K562 (cell line): ENCODE results near the gene GUK1. TPM values are rescaled to one million over a fixed set of nuclear protein-coding genes. Genes with fewer than 3 reads are reported as not detected.
A peak's percentile ranks its signal among the peaks of the same experiment; 100 is the strongest.

Experiments used
- COPS2 ChIP-seq: fragments of 450-650 bp; conservative IDR thresholded peaks from 2 replicates; pipeline ENCODE4 v1.6.1; 2016; ENCODE audit warnings: mild to moderate bottlenecking, moderate library complexity
- CREB1 ChIP-seq, 2 experiments: sonication (generic) in 1 of 2; formaldehyde crosslinking in 1 of 2; IDR thresholded peaks; 2 replicates each; pipeline versions ENCODE4 v1.6.1 to v1.8.0; 2012 to 2022; ENCODE audit warnings: inconsistent platforms in 1 of 2, mild to moderate bottlenecking in 1 of 2, missing genetic modification reagents in 1 of 2, moderate library complexity in 1 of 2
- ESRRA ChIP-seq: fragments of 450-650 bp; IDR thresholded peaks from 2 replicates; pipeline ENCODE4 v1.6.1; 2014; ENCODE audit warnings: low read depth, mild to moderate bottlenecking, moderate library complexity, borderline replicate concordance
- HEY1 ChIP-seq: fragments of 250-450 bp; sonication (Bioruptor Pico); IDR thresholded peaks from 2 replicates; pipeline ENCODE4 v1.5.0; 2020; ENCODE audit warnings: mild to moderate bottlenecking, moderate library complexity, borderline replicate concordance
- HOXB6 ChIP-seq: fragments of 250-450 bp; sonication (Bioruptor Pico); IDR thresholded peaks from 2 replicates; pipeline ENCODE4 v1.5.1; 2022; ENCODE audit warnings: mild to moderate bottlenecking, borderline replicate concordance
- NRF1 ChIP-seq, 2 experiments: fragments of 450-650 bp; IDR thresholded peaks in 1 of 2; conservative IDR thresholded peaks in 1 of 2; 2 replicates each; pipeline ENCODE4 v1.6.1; 2014; ENCODE audit warnings: mild to moderate bottlenecking in 2 of 2
- PHF20 ChIP-seq: fragments of 450-650 bp; IDR thresholded peaks from 2 replicates; pipeline ENCODE4 v1.6.1; 2018; ENCODE audit not compliant: partially characterized antibody
- RCOR1 ChIP-seq, 2 experiments: IDR thresholded peaks; 2 replicates each; pipeline ENCODE4 v1.6.1; 2012; ENCODE audit warnings: low read depth in 2 of 2, low read length in 2 of 2, borderline replicate concordance in 1 of 2, improper control_type of control experiment in 1 of 2
- RFX1 ChIP-seq: fragments of 450-650 bp; IDR thresholded peaks from 2 replicates; pipeline ENCODE4 v1.6.1; 2016; ENCODE audit warnings: mild to moderate bottlenecking, moderate library complexity
- ZNF175 ChIP-seq: fragments of 200-800 bp; sonication (Bioruptor generic); IDR thresholded peaks from 2 replicates; pipeline ENCODE4 v1.6.1; 2016; ENCODE audit warnings: low read depth, mild to moderate bottlenecking, missing genetic modification characterization, missing compliant biosample characterization
- ZNF224 ChIP-seq: sonication (generic); formaldehyde crosslinking; IDR thresholded peaks from 2 replicates; pipeline ENCODE4 v1.8.0; 2022; ENCODE audit warnings: mild to moderate bottlenecking, missing genetic modification reagents
- ZNF24 ChIP-seq: fragments of 450-650 bp; IDR thresholded peaks from 2 replicates; pipeline ENCODE4 v1.6.1; 2016
- ZNF3 ChIP-seq: fragments of 250-450 bp; sonication (Bioruptor Pico); IDR thresholded peaks from 2 replicates; pipeline ENCODE4 v1.5.0; 2021; ENCODE audit warnings: mild to moderate bottlenecking, moderate library complexity
- ZNF436 ChIP-seq: fragments of 250-450, 450-650 bp; sonication (Bioruptor Pico); formaldehyde crosslinking; IDR thresholded peaks from 2 replicates; pipeline ENCODE4 v1.7.0; 2020; ENCODE audit warnings: mild to moderate bottlenecking
- ZNF444 ChIP-seq: fragments of 250-450 bp; sonication (Bioruptor Pico); IDR thresholded peaks from 2 replicates; pipeline ENCODE4 v1.4.0; 2020; ENCODE audit warnings: mild to moderate bottlenecking, moderate library complexity
- ZNF707 ChIP-seq: fragments of 250-450 bp; sonication (Bioruptor Pico); conservative IDR thresholded peaks from 2 replicates; pipeline ENCODE4 v1.8.0; 2022; ENCODE audit warnings: inconsistent platforms, mild to moderate bottlenecking, moderate library complexity
- ZNF766 ChIP-seq: fragments of 200-800 bp; sonication (Bioruptor generic); conservative IDR thresholded peaks from 2 replicates; pipeline ENCODE4 v1.6.1; 2016; ENCODE audit warnings: missing genetic modification characterization, missing compliant biosample characterization
- polyA plus RNA-seq, 8 experiments: library from polyadenylated mRNA; depleted of rRNA in 4 of 8; stranded (reverse) in 5 of 8; unstranded in 3 of 8; fragments of >200 nt; fragmentation: Nextera tagmentation in 2 of 8; fragmentation: Illumina TruSeq in 1 of 8; extraction: Ambion mirVana in 2 of 8; extraction: Trizol in 1 of 8; gene quantifications; 2 replicates each; pipeline versions ENCODE4 v1.2.1 to v1.2.3, GENCODE V29; 2011 to 2014; ENCODE audit warnings: inconsistent platforms in 1 of 8, missing spikeins in 1 of 8
- total RNA-seq, 7 experiments: library from RNA; depleted of rRNA in 6 of 7; stranded (reverse); fragments of >200 nt in 6 of 7; fragmentation: Illumina TruSeq in 2 of 7; extraction: Trizol in 2 of 7; gene quantifications; 2 replicates each; pipeline versions ENCODE4 v1.2.1 to v1.2.3, GENCODE V29; 2011 to 2021; ENCODE audit warnings: low replicate concordance in 1 of 7
- TF ChIP-seq, protein P1 (sequence below): fragments of 450-650 bp; IDR thresholded peaks from 2 replicates; pipeline ENCODE4 v1.6.1; 2017; ENCODE audit warnings: antibody characterized with exemption, mild to moderate bottlenecking
- TF ChIP-seq, protein P2 (sequence below): fragments of 450-650 bp; formaldehyde crosslinking; IDR thresholded peaks from 2 replicates; pipeline ENCODE4 v1.4.0; 2020; ENCODE audit warnings: mild to moderate bottlenecking, moderate library complexity
- TF ChIP-seq, protein P3 (sequence below): sonication (generic); formaldehyde crosslinking; IDR thresholded peaks from 2 replicates; pipeline ENCODE4 v1.8.1; 2023; ENCODE audit warnings: mild to moderate bottlenecking, missing genetic modification reagents

Gene GUK1
- total and polyA plus RNA-seq, 9 of the 15 experiments (the other 6 are each of a cell fraction or from before 2014, with no cell fraction given) = 7.0 to 331 (median 132) TPM

DNA sequence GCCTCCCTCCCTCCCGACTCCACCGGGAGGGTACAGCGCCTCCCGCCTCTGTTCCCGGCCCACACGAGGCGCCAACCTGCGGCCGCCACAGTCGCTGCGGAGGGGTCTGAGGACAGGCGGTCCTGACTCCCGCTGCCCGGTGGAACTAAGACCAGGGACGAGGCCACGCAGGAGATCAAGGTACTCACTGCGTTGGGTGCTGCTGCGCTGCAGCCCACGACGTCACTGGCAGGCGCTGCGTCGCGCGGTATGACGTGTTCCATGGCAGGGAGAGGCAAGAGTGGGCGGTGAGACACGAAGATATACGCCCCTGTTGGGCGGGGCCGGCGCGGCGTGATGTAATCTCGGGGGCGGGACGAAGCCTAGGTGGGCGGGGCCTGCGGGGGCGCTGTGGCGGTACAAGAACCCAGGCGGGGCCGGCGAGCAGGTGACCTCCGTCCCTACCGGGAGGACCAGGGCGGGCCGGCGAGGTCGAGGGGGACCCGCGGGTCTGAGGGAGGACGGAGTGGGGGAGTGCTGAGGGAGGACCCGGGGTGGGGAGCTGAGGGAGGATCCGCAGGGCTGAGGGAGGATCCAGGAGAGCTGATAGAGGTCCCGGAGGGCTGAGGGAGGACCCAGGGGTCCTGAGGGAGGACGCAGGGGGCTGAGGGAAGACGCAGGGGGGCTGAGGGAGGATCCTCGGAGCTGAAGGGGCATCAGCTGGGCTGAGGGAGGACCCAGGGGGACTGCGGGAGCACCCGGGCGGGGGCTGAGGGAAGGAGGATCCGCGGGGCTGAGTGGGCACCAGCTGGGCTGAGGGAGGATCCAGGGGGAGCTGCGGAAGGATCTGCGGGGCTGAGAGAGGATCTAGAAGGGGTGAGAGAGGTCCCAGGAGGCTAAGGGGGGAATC lies 30.8 kb upstream of the GUK1 start, which contains the start of gene MRPL55 (continued):
- TF ChIP-seq, protein P1, sequence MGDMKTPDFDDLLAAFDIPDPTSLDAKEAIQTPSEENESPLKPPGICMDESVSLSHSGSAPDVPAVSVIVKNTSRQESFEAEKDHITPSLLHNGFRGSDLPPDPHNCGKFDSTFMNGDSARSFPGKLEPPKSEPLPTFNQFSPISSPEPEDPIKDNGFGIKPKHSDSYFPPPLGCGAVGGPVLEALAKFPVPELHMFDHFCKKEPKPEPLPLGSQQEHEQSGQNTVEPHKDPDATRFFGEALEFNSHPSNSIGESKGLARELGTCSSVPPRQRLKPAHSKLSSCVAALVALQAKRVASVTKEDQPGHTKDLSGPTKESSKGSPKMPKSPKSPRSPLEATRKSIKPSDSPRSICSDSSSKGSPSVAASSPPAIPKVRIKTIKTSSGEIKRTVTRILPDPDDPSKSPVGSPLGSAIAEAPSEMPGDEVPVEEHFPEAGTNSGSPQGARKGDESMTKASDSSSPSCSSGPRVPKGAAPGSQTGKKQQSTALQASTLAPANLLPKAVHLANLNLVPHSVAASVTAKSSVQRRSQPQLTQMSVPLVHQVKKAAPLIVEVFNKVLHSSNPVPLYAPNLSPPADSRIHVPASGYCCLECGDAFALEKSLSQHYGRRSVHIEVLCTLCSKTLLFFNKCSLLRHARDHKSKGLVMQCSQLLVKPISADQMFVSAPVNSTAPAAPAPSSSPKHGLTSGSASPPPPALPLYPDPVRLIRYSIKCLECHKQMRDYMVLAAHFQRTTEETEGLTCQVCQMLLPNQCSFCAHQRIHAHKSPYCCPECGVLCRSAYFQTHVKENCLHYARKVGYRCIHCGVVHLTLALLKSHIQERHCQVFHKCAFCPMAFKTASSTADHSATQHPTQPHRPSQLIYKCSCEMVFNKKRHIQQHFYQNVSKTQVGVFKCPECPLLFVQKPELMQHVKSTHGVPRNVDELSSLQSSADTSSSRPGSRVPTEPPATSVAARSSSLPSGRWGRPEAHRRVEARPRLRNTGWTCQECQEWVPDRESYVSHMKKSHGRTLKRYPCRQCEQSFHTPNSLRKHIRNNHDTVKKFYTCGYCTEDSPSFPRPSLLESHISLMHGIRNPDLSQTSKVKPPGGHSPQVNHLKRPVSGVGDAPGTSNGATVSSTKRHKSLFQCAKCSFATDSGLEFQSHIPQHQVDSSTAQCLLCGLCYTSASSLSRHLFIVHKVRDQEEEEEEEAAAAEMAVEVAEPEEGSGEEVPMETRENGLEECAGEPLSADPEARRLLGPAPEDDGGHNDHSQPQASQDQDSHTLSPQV = no peak
- no peak for TF ChIP-seq HEY1 (CRISPR knock-in tag)
- TF ChIP-seq ZNF444 (CRISPR knock-in tag) = no peak
- TF ChIP-seq ZNF224 (CRISPR knock-in tag) = no peak; the same call in 1 of the 2 replicates
- TF ChIP-seq ESRRA = no peak; the same call in 1 of the 2 replicates
- TF ChIP-seq RFX1 = no peak
- TF ChIP-seq ZNF3 (CRISPR knock-in tag) = no peak
- no peak for TF ChIP-seq ZNF24
- no peak for TF ChIP-seq ZNF175
- TF ChIP-seq RCOR1 (IDR thresholded peaks at IDR 0.05; ENCODE audit: borderline replicate concordance in 1 of 2, low read depth in 2 of 2, low read length in 2 of 2) = peak; percentile 14 to 35; a peak in 2 of 4 replicates
- no peak for TF ChIP-seq ZNF436 (CRISPR knock-in tag)
- peak; percentile 82 to 85 for TF ChIP-seq NRF1 (conservative IDR thresholded peaks at IDR 0.05 in 1 of 2, IDR thresholded peaks at IDR 0.05 in 1 of 2)
- TF ChIP-seq ZNF707 = no peak
- peak; percentile 97 for TF ChIP-seq PHF20
- no peak for TF ChIP-seq ZNF766 (CRISPR knock-in tag)
- TF ChIP-seq CREB1 (IDR thresholded peaks at IDR 0.05) = peak; percentile 100
- peak; percentile 100 for TF ChIP-seq CREB1 (CRISPR knock-in tag; IDR thresholded peaks at IDR 0.05)
- no peak for TF ChIP-seq COPS2
- TF ChIP-seq, protein P2, sequence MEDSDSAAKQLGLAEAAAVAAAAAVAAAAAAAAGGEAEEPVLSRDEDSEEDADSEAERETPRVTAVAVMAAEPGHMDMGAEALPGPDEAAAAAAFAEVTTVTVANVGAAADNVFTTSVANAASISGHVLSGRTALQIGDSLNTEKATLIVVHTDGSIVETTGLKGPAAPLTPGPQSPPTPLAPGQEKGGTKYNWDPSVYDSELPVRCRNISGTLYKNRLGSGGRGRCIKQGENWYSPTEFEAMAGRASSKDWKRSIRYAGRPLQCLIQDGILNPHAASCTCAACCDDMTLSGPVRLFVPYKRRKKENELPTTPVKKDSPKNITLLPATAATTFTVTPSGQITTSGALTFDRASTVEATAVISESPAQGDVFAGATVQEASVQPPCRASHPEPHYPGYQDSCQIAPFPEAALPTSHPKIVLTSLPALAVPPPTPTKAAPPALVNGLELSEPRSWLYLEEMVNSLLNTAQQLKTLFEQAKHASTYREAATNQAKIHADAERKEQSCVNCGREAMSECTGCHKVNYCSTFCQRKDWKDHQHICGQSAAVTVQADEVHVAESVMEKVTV (CRISPR knock-in tag) = no peak
- TF ChIP-seq, protein P3, sequence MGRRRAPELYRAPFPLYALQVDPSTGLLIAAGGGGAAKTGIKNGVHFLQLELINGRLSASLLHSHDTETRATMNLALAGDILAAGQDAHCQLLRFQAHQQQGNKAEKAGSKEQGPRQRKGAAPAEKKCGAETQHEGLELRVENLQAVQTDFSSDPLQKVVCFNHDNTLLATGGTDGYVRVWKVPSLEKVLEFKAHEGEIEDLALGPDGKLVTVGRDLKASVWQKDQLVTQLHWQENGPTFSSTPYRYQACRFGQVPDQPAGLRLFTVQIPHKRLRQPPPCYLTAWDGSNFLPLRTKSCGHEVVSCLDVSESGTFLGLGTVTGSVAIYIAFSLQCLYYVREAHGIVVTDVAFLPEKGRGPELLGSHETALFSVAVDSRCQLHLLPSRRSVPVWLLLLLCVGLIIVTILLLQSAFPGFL (CRISPR knock-in tag) = no peak
- TF ChIP-seq HOXB6 = no peak
